HG03064 (cell line): ENCODE measurements around the gene AP2A1.

ENCODE experiments used
- ATAC-seq: cut with Tn5 transposase; IDR thresholded peaks from one replicate; pipeline ENCODE4 v1.9.1; 2021; ENCODE audit warnings: low read depth; ENCODE audit not compliant: unreplicated experiment

AP2A1 gene

DNA sequence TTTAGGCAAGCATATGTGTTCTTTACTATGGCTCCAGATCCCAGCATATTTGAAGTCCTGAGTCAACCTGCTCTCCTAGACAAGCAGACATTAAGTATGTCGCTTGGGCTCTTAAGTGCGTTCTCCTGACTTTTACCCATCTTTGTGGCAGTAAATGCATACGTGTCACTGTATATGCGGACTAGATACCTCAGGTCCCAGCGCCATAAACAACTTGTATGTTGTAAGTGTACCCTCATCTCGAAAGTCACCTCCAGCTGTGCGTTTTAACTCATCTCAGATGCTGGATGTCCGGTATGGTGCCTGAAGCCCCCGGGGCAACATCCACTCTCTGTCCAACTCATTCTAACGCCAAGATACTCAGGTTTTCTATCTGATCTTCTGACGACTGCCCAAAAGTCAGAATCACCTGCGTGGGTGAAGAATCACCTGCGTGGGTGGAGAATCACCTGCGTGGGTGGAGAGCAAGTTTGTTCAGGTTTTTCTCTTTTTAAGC lies 85.9 kb downstream of the AP2A1 start:
- no peak for ATAC-seq

DNA sequence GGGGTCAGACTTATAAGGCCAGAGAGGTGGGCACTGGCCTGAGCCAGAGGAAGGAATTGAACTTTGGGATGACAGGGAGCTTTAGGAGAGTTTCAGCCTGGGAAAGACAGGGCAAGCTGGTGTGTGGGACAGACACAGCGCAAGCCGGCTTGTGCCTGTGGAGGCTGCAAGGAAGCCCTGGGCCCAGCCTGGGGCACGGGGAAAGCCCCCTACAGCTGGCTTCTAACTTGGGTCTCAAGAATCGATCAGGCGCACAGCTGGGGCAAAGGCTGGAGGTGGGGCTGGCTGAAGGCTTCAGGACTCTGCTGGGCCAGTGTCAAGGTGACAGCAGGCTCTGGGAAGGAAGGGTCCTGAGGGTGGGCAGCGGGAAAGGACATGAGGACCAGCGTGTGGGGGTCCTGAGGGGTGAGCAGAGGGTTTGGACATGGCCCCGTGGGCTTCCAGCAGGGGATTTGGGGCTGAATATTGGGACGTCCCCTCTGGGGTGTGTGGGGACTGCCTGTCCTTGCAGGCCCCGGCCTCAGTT lies 87.1 kb downstream of the AP2A1 start:
- no peak for ATAC-seq

DNA sequence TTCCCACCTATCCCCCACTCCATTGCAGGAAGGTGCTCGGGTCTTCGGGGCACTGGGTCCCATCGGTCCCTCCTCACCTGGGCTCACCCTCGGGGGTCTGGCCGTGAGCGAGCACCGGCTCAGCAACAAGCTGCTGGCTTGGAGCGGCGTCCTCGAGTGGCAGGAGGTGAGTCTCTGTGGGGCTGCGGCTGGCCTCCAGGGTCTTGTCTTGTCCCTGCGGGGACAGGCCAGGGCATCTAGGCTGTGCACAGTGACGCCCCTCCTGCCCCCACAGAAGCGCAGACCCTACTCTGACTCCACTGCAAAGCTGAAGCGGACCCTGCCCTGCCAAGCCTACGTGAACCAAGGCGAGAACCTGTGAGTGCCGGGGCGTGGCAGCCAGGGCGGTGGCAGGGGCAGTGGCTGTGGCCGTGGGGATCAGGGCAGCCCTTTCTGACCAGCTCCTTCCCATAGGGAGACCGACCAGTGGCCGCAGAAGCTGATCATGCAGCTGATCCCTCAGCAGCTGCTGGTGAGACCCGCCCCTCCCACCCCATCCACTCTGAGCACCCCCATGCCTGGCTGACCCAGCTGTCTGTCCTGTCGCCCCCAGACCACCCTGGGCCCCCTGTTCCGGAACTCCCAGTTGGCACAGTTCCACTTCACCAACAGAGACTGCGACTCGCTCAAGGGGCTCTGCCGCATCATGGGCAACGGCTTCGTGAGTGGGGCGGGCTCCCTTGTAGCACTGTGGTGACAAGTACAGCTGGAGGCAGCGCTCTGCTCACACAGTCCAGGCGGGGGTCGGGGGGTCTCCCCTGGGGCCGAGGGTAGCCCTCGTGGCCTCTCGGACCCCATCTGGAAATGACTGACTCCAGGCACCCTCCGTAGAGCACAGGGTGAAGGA lies 87.8 kb downstream of the AP2A1 start:
- ATAC-seq = no peak

DNA sequence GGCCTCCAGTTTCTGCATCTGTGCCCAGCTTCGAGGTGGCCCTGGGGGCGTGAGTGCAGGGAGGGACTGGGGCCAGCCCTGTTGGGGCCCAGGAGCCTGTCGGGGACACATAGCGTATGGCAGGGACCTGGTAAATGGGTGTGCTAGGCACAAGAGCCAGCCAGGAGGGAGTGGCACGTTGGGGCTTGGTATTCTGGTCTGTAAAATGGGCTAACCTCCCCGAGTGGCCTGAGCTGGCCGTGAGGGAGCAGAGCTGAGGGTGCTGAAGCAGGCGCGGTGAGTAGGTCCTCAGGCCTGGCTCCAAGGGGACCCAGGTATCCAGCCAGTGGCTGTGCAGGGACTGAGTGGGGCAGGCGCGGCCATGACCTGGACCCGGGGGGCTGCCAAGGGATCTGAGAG lies 88.5 kb downstream of the AP2A1 start:
- ATAC-seq = no peak

DNA sequence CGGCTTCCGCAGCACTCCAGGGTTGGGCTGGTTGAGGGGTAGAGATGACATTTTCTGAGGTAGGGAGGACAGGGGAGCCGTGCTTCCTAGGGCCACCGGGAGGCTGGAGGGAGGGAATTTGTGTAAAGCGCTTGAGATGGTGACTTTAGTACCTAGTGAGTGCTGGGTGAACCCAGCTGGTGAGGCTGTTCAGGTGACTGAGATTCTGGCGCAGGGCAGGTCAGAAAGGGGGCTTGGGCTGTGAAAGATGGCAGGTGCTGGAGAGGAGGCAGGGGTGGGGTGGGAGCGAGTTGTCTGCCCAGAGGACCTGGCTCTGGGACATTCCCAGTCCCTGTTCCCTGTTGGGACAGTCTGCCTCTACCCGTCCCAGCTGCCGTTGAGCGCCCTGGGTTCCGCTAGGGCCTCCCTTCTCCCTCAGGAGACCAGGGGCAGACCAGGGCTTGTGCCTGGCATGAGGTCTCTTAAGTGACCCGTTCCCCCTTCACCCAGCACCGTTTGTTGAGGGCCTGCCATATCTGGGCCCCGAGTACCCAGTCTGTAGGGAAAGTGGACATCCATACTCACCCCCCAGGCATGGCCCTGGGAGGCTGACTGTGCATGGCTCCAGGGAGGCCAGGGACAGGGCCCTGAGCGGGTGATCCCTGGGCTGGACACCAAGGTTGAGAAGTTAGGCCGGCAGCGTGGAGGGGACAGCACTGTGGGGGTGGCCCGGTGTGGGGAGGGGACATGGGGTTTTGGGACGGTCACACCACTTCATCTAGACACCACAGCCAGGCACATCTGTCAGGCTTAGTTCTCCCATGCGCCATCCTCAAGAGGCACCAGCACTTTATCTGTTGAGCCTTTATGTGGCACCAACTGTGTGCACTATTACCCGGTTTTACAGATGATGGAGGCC lies 89.1 kb downstream of the AP2A1 start:
- no peak for ATAC-seq

DNA sequence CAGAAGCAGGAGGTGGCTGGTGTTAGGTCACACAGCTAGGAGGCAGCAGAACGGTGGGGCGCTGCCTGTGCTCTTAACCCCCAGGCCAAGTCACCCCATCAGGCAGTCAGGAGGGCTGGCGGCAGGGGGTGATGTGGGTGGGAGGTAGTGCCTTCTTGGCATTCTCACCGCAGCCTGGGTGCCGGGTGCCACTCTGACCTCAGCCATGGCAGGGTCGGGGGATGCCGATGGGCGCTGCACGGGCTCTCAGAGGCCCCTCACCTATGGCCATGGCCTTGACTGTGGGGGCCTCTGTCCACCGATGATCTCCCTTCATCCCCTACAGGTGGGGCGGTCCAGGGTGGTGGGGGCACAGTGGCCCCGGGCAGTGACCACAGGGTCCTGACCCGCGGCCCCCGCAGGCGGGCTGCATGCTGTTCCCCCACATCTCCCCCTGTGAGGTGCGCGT lies 89.8 kb downstream of the AP2A1 start:
- ATAC-seq = no peak
